ENCODE measurements around the gene ZCWPW1.

DNA sequence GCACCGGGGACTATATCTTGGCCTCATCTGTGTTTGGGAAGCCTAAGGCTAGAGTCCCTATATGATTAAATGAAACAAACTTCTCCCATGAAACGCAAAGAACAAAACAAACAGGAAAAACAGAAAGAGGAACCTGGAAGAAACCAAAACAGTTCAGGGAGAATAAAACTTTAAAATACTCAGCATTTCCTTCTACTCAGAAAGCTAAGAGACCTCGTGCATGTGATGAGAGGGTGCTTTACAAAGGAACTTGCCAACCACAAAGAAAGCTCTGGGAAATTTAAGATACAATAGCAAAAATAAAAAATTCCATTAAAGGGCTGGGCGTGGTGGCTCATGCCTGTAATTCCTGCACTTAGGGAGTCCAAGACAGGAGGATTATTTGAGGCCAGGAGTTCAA, 48.3 kb downstream of the ZCWPW1 start:
- TF ChIP-seq EZH2 (IDR thresholded peaks at IDR 0.05; ENCODE audit: low read depth, unreplicated experiment) (no peak), CREB1 (CRISPR knock-in tag; IDR thresholded peaks at IDR 0.05; ENCODE audit: low read depth) (no peak), POLR2AphosphoS5 (IDR thresholded peaks at IDR 0.05; ENCODE audit: low read depth) (no peak), JUNB (IDR thresholded peaks at IDR 0.05; ENCODE audit: unreplicated experiment) (no peak), ZNF331 (CRISPR knock-in tag; IDR thresholded peaks at IDR 0.05; ENCODE audit: low read depth) (no peak), STAT1 (IDR thresholded peaks at IDR 0.05; ENCODE audit: unreplicated experiment) (no peak), EZH2phosphoT487 (IDR thresholded peaks at IDR 0.05; ENCODE audit: unreplicated experiment) (no peak), ZNF114 (CRISPR knock-in tag; IDR thresholded peaks at IDR 0.05) (no peak), NANOG (IDR thresholded peaks at IDR 0.05; ENCODE audit: borderline replicate concordance) (no peak)
- TF ChIP-seq, protein P1, sequence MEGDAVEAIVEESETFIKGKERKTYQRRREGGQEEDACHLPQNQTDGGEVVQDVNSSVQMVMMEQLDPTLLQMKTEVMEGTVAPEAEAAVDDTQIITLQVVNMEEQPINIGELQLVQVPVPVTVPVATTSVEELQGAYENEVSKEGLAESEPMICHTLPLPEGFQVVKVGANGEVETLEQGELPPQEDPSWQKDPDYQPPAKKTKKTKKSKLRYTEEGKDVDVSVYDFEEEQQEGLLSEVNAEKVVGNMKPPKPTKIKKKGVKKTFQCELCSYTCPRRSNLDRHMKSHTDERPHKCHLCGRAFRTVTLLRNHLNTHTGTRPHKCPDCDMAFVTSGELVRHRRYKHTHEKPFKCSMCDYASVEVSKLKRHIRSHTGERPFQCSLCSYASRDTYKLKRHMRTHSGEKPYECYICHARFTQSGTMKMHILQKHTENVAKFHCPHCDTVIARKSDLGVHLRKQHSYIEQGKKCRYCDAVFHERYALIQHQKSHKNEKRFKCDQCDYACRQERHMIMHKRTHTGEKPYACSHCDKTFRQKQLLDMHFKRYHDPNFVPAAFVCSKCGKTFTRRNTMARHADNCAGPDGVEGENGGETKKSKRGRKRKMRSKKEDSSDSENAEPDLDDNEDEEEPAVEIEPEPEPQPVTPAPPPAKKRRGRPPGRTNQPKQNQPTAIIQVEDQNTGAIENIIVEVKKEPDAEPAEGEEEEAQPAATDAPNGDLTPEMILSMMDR (conservative IDR thresholded peaks at IDR 0.05; ENCODE audit: low read depth in 2 of 2) = no peak
- TF ChIP-seq, protein P2, sequence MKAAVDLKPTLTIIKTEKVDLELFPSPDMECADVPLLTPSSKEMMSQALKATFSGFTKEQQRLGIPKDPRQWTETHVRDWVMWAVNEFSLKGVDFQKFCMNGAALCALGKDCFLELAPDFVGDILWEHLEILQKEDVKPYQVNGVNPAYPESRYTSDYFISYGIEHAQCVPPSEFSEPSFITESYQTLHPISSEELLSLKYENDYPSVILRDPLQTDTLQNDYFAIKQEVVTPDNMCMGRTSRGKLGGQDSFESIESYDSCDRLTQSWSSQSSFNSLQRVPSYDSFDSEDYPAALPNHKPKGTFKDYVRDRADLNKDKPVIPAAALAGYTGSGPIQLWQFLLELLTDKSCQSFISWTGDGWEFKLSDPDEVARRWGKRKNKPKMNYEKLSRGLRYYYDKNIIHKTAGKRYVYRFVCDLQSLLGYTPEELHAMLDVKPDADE (IDR thresholded peaks at IDR 0.05) = no peak
- TF ChIP-seq, protein P3, sequence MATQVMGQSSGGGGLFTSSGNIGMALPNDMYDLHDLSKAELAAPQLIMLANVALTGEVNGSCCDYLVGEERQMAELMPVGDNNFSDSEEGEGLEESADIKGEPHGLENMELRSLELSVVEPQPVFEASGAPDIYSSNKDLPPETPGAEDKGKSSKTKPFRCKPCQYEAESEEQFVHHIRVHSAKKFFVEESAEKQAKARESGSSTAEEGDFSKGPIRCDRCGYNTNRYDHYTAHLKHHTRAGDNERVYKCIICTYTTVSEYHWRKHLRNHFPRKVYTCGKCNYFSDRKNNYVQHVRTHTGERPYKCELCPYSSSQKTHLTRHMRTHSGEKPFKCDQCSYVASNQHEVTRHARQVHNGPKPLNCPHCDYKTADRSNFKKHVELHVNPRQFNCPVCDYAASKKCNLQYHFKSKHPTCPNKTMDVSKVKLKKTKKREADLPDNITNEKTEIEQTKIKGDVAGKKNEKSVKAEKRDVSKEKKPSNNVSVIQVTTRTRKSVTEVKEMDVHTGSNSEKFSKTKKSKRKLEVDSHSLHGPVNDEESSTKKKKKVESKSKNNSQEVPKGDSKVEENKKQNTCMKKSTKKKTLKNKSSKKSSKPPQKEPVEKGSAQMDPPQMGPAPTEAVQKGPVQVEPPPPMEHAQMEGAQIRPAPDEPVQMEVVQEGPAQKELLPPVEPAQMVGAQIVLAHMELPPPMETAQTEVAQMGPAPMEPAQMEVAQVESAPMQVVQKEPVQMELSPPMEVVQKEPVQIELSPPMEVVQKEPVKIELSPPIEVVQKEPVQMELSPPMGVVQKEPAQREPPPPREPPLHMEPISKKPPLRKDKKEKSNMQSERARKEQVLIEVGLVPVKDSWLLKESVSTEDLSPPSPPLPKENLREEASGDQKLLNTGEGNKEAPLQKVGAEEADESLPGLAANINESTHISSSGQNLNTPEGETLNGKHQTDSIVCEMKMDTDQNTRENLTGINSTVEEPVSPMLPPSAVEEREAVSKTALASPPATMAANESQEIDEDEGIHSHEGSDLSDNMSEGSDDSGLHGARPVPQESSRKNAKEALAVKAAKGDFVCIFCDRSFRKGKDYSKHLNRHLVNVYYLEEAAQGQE (IDR thresholded peaks at IDR 0.05; ENCODE audit: unreplicated experiment) = no peak

Data from GM23338 (cell line).